Osteoblast (primary cell): ENCODE data around the gene TMEM167A. TPM values are rescaled to one million over a fixed set of nuclear protein-coding genes. Genes with fewer than 3 reads are reported as not detected.

Experiments
- DNase-seq: peaks from one replicate; pipeline ENCODE4 v3.0.0; 2011; ENCODE audit warnings: low spot score, mixed read lengths; ENCODE audit not compliant: insufficient read length; ENCODE audit errors: missing footprints
- H2AFZ ChIP-seq: 2 replicates; pipeline ENCODE4 v1.6.0; 2011; ENCODE audit warnings: mild to moderate bottlenecking, low read length
- H3K27ac ChIP-seq: 2 replicates; pipeline ENCODE4 v1.5.1; 2011; ENCODE audit warnings: mild to moderate bottlenecking, low read depth, low read length, moderate library complexity
- H3K27me3 ChIP-seq: 2 replicates; pipeline ENCODE4 v1.6.0; 2012; ENCODE audit warnings: mild to moderate bottlenecking, control low read depth, inconsistent platforms, low read length, moderate library complexity; ENCODE audit not compliant: insufficient read depth
- H3K36me3 ChIP-seq: 2 replicates; pipeline ENCODE4 v1.5.1; 2011; ENCODE audit warnings: mild to moderate bottlenecking, low read length, control low read depth, moderate library complexity; ENCODE audit not compliant: insufficient read depth
- H3K4me1 ChIP-seq: 2 replicates; pipeline ENCODE4 v1.5.1; 2011; ENCODE audit warnings: mild to moderate bottlenecking, low read length, control low read depth, moderate library complexity; ENCODE audit not compliant: insufficient read depth
- H3K4me2 ChIP-seq: 2 replicates; pipeline ENCODE4 v1.6.0; 2011; ENCODE audit warnings: mild to moderate bottlenecking, low read length; ENCODE audit not compliant: insufficient read depth
- H3K4me3 ChIP-seq: fragments of 200-600 bp; sonication (generic); 3 replicates; pipeline ENCODE4 v1.5.1; 2012; ENCODE audit warnings: mild to moderate bottlenecking, low read length, inconsistent platforms; ENCODE audit not compliant: insufficient read depth
- H3K79me2 ChIP-seq: 2 replicates; pipeline ENCODE4 v1.6.0; 2012; ENCODE audit warnings: mild to moderate bottlenecking, low read length, control low read depth, inconsistent platforms; ENCODE audit not compliant: insufficient read depth
- H3K9me3 ChIP-seq: 2 replicates; pipeline ENCODE4 v1.5.1; 2011; ENCODE audit warnings: low read depth, low read length, control low read depth
- H4K20me1 ChIP-seq: 2 replicates; pipeline ENCODE4 v1.6.0; 2012; ENCODE audit warnings: mild to moderate bottlenecking, low read length, control low read depth; ENCODE audit not compliant: insufficient read depth
- total RNA-seq: library from RNA; depleted of rRNA; stranded (reverse); fragments of >200 nt; gene quantifications from 2 replicates; pipeline ENCODE4 v1.2.3, GENCODE V29; 2012
- TF ChIP-seq, protein P1 (sequence below): IDR thresholded peaks from 2 replicates; pipeline ENCODE4 v1.5.1; 2011; ENCODE audit warnings: mild to moderate bottlenecking, low read depth, low read length, moderate library complexity; ENCODE audit errors: extremely low read depth

Gene TMEM167A
- total RNA-seq, 1 donor, result 54.6 TPM

DNA sequence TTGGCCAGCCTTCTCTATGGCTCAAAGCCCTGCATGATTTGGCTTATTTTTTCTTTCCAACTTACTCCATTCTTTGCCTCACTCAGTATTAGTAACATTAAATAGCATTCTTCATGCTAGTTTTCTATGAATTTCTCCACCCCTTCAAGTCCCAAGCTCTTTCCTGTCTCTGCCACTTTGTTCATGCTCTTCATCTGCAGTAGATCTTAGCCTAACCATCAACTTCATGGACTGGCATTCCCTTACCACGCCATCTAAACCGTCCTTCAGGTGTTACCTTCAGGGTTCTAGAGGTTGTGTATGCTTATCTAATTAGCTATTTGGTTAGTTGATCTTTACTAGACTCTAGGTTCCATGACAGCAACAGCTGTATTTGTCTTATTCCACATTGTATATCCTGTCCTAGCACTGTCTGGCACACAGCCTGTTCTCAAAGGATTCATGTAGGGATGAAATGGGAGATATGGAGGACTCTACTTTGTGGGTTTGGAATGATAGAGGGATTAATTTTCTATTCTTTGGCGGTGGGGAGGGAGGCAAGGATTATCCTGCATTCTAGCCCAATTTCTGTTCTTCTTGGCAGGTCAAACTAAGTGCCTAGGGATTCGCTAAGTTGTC lies 26.4 kb downstream of the TMEM167A start:
- Histone ChIP-seq H3K4me2 (no peak overlapping the region), H2AFZ (no peak overlapping the region), H4K20me1 (no peaks in the 10 kb centered on the region), H3K4me3 (no peak overlapping the region), H3K79me2 (no peaks in the 10 kb centered on the region), H3K9me3 (no peaks in the 10 kb centered on the region), H3K27me3 (no peaks in the 10 kb centered on the region), H3K27ac (no peak overlapping the region), H3K36me3 (peaks cover 9% of the 10 kb centered on the region), H3K4me1 (no peaks in the 10 kb centered on the region)
- TF ChIP-seq, protein P1, sequence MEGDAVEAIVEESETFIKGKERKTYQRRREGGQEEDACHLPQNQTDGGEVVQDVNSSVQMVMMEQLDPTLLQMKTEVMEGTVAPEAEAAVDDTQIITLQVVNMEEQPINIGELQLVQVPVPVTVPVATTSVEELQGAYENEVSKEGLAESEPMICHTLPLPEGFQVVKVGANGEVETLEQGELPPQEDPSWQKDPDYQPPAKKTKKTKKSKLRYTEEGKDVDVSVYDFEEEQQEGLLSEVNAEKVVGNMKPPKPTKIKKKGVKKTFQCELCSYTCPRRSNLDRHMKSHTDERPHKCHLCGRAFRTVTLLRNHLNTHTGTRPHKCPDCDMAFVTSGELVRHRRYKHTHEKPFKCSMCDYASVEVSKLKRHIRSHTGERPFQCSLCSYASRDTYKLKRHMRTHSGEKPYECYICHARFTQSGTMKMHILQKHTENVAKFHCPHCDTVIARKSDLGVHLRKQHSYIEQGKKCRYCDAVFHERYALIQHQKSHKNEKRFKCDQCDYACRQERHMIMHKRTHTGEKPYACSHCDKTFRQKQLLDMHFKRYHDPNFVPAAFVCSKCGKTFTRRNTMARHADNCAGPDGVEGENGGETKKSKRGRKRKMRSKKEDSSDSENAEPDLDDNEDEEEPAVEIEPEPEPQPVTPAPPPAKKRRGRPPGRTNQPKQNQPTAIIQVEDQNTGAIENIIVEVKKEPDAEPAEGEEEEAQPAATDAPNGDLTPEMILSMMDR, result no peak
- DNase-seq, result no peak

DNA sequence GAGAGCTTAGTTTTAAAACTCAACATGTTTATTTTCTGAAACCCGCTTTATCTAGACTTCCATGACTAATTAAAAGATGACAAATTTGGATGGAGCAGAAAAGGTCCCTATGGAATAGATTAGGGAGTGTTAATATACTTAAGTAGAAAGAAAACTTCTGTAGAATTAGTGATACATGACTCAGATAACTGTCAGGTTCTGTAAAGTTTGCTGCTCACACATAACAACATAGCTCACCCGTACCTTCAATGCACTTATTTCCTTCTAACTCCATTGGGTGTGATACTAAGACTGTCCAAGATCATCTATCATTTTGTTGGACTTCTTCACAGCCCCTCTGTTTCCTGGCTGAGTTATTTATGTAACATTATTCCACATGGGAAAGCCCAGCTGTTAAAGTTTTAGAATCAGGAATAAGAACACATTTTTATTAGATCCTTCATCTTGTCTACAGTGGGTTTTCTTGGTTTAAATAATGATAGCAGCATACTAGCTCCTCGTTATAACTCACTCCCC lies 27.8 kb downstream of the TMEM167A start:
- H3K4me3 ChIP-seq, result no peak overlapping the region
- no peaks in the 10 kb centered on the region for H3K9me3 ChIP-seq
- peaks cover 2% of the 10 kb centered on the region for H3K36me3 ChIP-seq
- H3K27me3 ChIP-seq, result no peaks in the 10 kb centered on the region
- no peak overlapping the region for H3K4me2 ChIP-seq
- no peaks in the 10 kb centered on the region for H3K79me2 ChIP-seq
- H4K20me1 ChIP-seq, result no peaks in the 10 kb centered on the region
- no peaks in the 10 kb centered on the region for H3K4me1 ChIP-seq
- TF ChIP-seq, protein P1, result no peak
- H2AFZ ChIP-seq, result no peak overlapping the region
- no peak overlapping the region for H3K27ac ChIP-seq
- DNase-seq, result no peak

DNA sequence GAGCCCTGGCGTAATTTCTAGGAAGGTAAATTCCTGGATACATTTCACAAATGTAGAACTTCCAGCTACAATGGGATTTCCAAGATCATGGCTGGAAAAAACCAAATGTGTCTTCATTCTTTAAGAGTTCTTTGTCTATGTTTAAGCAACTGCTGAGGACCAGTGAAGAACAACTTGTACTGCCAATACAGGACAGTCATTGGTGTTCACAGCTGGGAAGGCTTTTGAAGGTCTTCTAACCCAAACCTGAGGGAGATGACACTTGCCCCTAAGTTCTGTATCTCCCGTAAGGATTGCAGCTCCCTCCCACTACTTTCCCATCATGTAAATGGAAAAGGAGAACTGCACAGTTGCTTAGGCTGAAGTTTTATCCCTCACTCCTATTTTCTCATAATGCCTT lies 28.4 kb downstream of the TMEM167A start:
- H3K27me3 ChIP-seq, result no peaks in the 10 kb centered on the region
- no peak overlapping the region for H3K4me3 ChIP-seq
- H3K9me3 ChIP-seq, result no peaks in the 10 kb centered on the region
- H3K79me2 ChIP-seq, result no peaks in the 10 kb centered on the region
- H3K36me3 ChIP-seq, result peaks cover 2% of the 10 kb centered on the region
- no peak overlapping the region for H2AFZ ChIP-seq
- no peaks in the 10 kb centered on the region for H3K4me1 ChIP-seq
- no peak overlapping the region for H3K27ac ChIP-seq
- H4K20me1 ChIP-seq, result no peaks in the 10 kb centered on the region
- TF ChIP-seq, protein P1, result no peak
- no peak for DNase-seq
- no peak overlapping the region for H3K4me2 ChIP-seq

DNA sequence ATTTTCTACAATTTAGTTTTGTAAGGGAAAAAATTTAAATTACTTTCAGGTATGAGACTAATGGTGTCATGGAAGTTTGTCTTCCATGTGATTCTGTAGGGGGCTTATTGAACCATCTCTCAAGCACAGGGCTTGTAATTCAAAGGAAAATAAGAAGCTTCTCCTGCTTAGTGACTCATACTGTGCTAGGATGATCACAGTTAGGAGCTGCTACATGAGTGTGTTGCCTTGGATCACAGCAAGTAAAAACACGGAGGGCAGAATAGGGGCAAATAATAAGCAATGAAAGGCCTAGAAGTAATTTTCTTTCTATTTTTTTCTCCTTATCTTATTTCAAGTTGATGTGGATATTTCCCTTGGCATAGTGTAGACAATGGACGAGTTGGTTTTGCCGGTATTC lies 28.9 kb downstream of the TMEM167A start:
- no peaks in the 10 kb centered on the region for H3K27me3 ChIP-seq
- no peaks in the 10 kb centered on the region for H3K79me2 ChIP-seq
- H3K36me3 ChIP-seq, result peaks cover 2% of the 10 kb centered on the region
- H3K4me2 ChIP-seq, result no peak overlapping the region
- TF ChIP-seq, protein P1, result no peak
- H4K20me1 ChIP-seq, result no peaks in the 10 kb centered on the region
- H3K4me3 ChIP-seq, result no peak overlapping the region
- H3K4me1 ChIP-seq, result no peaks in the 10 kb centered on the region
- H2AFZ ChIP-seq, result no peak overlapping the region
- no peak for DNase-seq
- H3K9me3 ChIP-seq, result no peaks in the 10 kb centered on the region
- no peak overlapping the region for H3K27ac ChIP-seq
